ENCODE measurements around the gene RASGRF2.
"Not testable (repeated sequence)": the region's sequence is repeated elsewhere in the genome, so short reads cannot be mapped to it uniquely, and the experiment has no call there.

The RASGRF2 gene

DNA sequence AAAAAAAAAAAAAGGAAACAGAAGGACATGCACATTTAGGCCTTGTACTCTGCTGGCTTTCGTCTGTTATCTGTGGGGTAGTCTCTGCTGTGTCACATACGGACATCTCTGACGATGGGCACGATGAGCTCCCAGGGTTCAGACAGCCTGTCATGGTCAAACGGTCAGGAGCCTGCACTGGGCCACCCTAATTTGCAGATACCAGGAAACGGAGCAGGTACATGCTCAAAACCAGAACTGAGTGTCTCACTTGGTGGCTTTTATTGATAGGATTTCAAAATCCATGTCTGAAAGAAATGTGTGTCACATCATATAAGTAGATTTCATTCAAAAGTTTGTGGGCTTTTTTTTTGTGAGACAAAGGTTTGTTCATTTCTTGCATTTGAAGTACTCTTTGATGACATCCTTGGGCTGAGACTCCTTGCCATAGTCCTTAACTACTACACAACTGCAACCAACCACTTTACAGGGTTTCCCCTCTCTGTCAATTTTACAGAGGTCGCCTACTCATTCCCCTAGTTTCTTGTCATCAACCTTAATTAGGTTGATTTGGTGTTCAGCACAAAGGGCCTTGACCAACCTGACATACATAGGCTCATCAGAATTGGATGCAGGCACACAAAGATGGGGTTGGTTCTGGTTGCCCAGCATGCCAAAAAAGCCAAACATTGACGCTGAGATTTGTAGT, 281.9 kb downstream of the RASGRF2 start:
- DNase-seq (ENCODE audit: low read depth) = no peak

DNA sequence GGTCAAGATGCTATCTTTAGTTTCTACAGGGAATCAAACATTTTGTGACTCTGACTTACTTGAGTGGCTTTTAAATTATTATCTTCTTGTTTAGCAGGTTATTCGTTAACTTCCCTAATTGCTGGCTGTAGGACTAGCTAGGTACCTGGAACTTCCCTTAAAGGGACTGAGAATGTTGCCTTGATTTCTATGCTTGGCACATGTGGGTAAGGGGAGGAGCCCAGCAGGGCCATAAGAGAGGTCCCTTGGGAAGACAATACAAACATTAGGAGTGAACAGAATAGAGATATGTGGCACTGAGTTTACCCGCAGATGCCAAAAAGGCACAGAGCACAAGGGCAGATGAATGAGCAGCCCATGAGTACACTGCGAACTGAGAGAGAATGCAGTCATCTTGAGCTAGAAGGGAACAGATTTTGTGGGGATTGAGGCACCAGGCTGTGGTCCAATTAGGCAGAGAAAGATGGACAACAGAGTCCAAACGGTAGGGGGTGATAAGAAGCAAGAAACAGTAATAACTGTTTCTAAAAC, 282.8 kb downstream of the RASGRF2 start:
- no peak for DNase-seq (ENCODE audit: low read depth)

DNA sequence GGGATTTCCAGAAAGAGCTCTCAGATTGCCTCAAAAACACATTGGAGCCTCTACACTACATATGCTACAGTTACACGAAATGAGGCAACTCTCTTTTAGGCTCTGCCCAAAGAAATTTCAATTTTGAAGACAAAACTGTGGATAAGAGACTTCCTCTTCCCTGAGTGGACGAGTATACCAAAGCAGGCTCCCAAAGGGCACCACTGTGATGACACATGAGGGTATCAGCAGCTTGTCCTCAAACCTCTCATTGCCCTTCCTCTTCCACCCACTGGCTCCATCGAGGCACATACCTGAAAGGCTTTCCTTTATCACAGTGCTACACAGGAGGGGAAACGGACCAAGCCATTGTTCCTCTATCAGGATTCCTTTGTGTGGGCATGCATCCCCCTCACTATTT, 284.3 kb downstream of the RASGRF2 start:
- no peak for DNase-seq (ENCODE audit: low read depth)

DNA sequence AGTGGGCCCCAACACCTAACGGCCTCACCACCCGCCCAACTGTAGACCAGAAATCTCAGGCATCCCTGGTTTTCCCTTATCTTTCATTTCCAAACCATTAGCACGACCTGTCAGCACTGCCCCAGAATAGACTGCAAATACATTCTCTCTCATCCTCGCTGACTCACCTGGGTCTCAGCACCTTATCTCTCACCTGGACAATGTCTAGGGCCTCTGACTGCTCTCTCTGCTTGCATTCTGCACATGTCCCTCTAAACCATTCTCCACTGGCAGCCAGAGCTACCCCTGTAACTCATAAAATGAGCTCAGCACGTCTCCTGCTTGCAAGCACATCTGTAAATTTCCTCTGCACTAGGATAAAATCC, 285.7 kb downstream of the RASGRF2 start:
- DNase-seq (ENCODE audit: low read depth) = no peak

DNA sequence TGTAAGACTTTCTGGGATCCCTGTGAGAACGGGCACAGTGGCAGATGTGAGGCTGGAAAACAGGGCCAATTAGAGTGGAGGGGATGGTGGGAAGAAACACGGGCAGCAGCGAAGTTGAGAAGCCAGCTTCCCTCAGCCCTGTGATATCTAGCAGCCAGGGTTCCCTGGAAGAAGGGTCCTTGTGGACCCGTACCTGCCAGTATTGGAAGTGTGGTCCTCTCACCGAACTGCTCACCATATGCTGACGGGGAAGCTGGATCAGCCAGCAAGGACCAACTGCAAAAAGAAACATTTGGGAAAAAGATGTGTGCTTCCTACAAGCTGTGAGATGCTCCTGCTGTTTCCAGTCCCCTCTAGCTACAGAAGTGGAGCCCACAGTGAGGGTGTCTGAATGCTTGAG, 286.5 kb downstream of the RASGRF2 start:
- DNase-seq (ENCODE audit: low read depth) = no peak

DNA sequence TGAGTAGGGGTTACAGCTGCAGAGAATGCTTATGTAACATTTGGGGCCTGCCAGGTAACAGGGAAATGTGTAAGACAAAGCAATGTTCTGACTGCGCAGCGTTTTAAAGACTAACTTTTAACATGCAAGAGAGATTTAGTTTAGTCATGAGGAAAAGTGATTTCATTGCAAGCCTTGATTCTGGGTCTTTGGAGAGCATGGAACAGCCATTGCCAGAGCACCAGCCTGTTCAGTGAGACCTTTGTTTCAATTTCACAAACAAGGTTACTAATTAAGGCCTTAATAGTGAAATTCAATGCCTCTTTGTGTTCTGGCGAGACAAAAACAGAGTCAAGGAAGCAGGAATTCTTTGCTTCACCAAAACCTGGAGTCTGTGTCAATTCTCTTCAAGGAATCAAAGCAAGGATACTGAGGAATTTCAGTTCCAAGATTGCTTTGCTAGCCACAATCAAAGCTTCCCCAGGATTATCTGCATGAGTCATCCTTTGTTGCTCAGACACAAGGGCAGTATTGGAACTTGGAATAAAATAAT, 287.3 kb downstream of the RASGRF2 start:
- no peak for DNase-seq (ENCODE audit: low read depth)

DNA sequence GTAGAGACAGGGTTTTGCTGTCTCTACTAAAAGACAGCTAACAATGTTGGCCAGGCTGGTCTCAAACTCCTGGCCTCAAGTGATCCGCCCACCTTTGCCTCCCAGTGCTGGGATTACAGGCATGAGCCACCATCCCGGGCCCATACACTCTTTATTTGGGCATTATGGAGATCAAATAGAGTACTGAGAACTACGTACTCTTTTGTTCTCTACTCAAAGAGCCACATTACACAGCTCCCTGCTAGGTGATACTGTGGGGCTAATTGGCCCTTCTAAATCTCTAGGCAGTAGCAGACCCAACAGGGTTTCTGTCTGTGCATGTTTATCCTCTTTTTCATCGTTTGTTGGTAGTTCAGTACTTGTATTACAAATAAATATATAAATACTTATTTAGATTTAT, 289.1 kb downstream of the RASGRF2 start:
- DNase-seq (ENCODE audit: low read depth) = no peak

DNA sequence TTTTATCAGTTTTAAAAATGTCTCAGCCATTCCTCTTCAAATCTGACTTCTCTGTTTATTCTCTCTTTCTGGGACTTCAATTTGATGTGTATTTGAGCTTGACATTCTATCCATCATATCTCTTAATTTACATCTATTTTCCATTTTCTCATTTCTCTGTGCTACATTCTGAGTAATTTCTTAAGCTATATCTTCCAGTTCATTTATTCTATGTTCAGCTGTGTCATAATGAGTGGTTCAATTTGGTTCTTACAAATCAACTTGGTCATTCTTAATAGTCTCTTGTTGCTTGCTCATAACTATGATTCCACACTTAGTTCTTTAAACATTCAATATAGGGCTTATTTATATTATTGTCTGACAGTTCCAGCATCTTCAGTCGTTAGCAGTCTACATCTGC, 289.8 kb downstream of the RASGRF2 start:
- no peak for DNase-seq (ENCODE audit: low read depth)

DNA sequence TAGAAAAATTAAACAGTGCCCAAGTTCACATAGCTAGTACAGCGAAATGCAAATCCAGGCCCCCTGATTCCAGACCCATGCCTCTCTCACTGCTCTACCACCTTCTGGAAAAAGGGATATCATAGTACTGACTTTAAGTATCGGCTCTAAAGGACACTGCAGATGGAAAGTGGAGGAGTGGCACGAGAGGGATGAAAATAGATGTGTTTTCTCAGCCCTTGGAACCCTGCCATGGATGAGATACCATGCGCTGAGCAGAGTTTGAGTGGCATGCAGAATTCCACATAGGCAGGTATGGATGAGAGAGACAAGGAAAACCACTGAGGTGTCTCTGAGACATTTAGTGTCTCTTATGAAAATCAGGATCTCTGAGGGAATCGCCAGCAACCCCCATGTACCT, 291.8 kb downstream of the RASGRF2 start:
- DNase-seq (ENCODE audit: low read depth) = no peak

DNA sequence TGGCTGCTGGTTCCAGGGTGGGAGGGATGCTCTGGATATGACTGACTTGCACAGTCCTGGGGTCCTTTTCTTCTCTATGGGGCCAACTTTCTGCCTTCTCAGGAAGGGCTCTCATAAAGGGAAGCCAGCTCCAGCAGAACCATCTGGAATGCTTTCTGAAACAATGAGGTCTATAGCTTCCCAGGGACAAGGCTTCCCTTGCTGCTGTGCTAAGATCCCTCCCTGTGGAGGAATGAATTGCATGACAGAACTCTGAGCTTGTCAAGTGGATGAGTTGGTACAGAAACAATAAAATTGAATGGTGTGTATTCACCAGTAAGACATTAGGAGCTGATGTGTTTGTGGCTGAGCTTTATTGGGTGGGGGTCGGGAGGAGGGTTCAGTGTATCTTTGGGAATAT, 292.7 kb downstream of the RASGRF2 start:
- no peak for DNase-seq (ENCODE audit: low read depth)

DNA sequence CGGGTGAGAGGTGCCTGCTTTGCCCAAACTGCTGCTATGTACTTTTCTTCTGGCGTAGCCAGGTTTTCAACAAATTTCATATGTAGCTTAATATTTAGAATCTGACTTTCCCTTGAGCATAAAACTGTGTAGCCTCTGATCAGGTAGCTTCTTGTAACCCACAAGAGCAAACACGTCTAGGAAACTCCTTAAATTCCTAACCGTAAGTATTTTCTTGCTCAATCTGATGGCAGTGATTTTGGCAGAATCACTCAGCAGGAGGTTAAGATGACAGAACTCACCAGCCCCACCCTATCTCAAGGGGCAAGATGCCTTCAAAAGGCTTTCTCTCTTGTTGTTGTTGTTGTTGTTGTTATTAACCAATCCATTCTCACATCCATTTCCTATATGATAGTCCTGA, 293.7 kb downstream of the RASGRF2 start:
- DNase-seq (ENCODE audit: low read depth) = no peak

DNA sequence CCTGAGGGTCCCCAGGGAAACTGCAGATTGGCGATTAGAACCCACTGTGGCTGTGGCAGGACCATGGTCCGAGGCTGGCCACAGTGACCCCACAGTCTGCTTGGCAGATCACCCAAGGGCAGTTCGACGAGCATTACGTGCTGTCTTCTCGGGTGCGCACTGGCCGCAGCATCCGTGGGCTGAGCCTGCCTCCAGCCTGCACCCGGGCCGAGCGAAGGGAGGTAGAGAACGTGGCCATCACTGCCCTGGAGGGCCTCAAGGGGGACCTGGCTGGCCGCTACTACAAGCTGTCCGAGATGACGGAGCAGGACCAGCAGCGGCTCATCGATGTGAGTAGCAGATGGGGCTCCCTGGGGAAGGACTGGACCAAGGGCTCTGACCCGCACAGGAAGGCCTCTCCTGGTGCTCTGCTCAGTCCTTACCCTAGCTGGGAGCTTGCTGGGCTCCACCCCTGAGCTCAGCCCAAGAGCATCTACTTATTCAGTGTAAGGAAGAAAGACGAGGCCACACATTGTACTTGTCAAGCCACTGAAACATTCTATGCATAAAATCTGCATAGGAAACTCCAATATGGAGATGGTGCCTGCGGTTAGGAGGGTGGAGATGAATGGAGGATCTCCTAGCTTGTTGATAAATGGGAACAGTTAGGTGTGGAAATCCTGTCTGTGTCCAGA, 294.9 kb downstream of the RASGRF2 start:
- no peak for DNase-seq (ENCODE audit: low read depth)

DNA sequence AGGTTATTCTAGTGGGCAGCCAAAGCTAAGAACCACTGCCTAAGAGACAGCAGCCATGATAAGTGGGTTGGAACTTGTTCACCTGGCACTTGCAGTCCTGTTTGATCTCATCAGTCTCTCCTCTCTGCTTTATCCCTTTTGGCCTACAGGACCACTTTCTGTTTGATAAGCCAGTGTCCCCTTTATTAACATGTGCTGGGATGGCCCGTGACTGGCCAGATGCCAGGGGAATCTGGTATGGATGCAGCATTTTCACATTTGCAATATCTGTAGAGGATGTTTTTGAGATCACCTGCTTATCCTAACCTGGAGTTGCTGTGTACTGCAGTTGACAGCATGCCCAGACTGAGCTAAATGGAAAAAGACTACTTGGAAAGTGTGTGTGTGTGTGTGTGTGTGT, 296.6 kb downstream of the RASGRF2 start:
- no peak for DNase-seq (ENCODE audit: low read depth)

DNA sequence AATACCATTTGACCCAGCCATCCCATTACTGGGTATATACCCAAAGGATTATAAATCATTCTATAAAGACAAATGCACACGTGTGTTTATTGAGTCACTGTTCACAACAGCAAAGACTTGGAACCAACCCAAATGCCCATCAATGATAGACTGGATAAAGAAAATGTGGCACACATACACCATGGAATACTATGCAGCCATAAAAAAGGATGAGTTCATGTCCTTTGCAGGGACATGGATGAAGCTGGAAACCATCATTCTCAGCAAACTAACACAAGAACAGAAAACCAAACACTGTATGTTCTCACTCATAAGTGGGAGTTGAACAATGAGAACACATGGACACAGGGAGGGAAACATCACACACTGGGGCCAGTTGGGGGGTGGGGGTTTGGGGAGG, 302.6 kb downstream of the RASGRF2 start:
- DNase-seq (ENCODE audit: low read depth) = not testable (repeated sequence)

DNA sequence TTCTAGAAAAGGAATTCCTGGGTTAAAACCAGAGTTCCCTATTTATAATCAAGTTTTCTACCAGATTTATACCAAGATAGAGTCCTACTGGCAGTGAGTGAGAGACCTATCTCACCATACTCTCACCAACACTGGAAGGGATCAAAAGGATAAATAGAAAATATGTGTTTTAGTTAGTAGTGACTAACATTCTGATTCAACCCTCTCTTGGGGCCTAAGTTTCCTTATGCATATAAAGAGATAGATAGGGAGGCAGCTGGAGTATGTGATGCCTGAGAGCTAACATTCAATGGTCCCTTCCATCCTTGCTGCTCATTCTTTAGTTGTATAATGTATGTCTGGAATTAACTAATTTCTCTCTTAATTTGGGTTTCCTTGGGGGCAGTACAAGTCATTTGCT, 304.9 kb downstream of the RASGRF2 start:
- no peak for DNase-seq (ENCODE audit: low read depth)

DNA sequence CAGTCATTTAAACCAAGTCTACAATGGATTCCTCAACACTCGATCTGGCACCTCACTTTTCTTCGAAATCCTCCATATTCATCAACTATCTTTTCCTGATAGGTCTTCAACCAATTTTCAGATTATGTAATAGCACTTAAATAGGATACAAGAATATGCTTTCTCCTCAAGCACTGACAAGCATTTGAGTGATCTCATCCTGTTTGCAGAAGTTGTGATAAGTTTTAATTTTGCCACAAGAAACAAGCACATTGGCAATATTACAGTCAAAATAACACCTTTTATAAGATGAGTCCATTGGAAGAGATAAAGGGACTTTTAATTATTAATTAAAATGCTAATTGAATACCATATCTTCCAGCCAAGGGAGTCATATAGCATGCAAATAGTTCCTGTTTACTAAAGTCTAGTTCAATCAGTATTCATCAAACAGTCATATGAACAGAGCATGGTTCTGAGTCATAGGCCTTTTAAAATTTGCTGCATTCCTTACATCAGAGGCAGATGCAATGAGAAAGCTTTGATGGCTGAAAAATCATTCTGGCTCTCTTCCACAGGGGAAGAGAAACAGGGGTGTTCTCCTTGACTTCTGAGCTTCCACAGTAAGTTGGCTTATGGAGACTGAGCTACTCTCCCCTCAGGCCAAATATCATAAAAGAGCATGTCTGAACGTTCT, 308.5 kb downstream of the RASGRF2 start:
- DNase-seq (ENCODE audit: low read depth) = no peak

DNA sequence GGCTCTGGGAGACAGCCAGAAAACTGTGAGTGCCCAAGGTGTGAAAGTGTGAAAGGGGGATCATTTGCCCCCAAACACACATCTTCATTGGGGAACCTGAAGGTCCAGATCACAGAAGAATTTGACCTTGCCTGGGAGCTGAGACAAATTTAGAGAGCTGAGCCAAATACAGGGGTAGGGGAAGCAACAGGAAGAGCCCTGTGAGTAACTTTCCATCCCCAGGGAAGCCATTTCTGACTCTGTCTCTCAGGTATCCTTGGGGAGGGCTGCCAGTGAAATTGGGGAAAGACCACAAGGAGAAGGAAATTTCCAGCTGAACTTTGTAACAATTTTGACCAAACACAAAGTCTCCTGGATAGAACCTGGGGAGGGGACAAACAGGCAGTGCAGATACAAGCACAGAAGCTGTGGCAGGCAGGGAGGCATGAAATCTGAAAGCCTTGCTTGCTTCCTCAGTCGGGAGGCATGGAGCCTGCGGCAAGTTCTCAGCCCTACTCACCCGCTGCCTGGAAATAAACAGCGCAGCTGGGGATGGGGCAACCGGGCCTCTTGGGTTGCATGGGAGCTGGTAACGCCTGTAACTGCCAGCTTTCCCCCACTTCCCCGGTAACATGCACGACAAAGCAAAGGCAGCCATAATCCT, 309.7 kb downstream of the RASGRF2 start:
- no peak for DNase-seq (ENCODE audit: low read depth)

DNA sequence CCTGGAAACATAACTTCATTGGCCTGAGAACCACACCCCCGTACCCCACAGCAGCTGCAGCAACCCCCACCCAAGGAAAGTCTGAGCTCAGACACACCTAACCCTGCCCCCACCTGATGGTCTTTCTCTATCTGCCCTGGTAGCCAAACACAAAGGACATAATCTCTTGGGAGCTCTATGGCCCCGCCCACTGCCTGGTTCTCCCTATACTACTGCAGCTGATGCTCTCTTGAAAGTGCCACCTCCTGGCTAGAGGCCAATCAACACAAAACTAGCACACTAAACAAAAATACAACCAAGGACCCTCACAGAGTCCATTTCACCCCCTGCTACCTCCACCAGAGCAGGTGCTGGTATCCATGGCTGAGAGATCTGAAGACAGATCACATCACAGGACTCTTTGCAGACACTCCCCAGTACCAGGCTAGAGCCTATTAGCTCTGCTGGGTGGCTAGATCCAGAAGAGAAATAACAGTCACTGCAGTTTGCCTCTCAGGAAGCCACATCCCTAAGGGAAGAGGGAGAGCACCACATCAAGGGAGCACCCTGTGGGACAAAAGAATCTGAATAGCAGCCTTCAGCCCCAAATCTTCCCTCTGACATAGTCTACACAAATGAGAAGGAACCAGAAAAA, 310.3 kb downstream of the RASGRF2 start:
- DNase-seq (ENCODE audit: low read depth) = not testable (repeated sequence)
